Ovary (tissue), 9 donors: Measurements from ENCODE around the gene ETF1. TPM values are rescaled to one million over a fixed set of nuclear protein-coding genes. Genes with fewer than 3 reads are reported as not detected.

Experiments
- DNase-seq, 5 donors: peaks; one replicate each; pipeline ENCODE4 v3.0.0-alpha.2; 2019 to 2020
- H3K27ac ChIP-seq, 2 donors: fragments of 200-600 bp; one replicate each; pipeline versions ENCODE4 v1.5.1 to v1.8.0; 2019 to 2022
- H3K27me3 ChIP-seq: fragments of 200-600 bp; one replicate; pipeline ENCODE4 v1.8.0; 2022
- H3K36me3 ChIP-seq: fragments of 200-600 bp; sonication (generic); one replicate; pipeline ENCODE4 v1.5.1; 2019
- H3K4me1 ChIP-seq: one replicate; pipeline ENCODE4 v1.8.1; 2013; ENCODE audit warnings: mild to moderate bottlenecking, moderate library complexity; ENCODE audit not compliant: insufficient read depth
- H3K4me3 ChIP-seq: fragments of 200-600 bp; sonication (generic); one replicate; pipeline ENCODE4 v1.5.1; 2017
- H3K9me3 ChIP-seq, 2 donors: fragments of 200-600 bp in 1 of 2; sonication (generic) in 1 of 2; one replicate each; pipeline versions ENCODE4 v1.5.1 to v1.8.1; 2013 to 2019; ENCODE audit warnings: mild to moderate bottlenecking in 1 of 2, moderate library complexity in 1 of 2
- CTCF ChIP-seq, 3 donors: fragments of 450-650 bp in 2 of 3; fragments of 200-600 bp in 1 of 3; IDR thresholded peaks; one replicate each; pipeline versions ENCODE4 v1.5.1 to v1.8.0; 2016 to 2022; ENCODE audit warnings: antibody characterized with exemption in 3 of 3, mild to moderate bottlenecking in 1 of 3
- EP300 ChIP-seq: sonication (generic); formaldehyde crosslinking; IDR thresholded peaks from one replicate; pipeline ENCODE4 v1.6.1; 2017; ENCODE audit warnings: antibody characterized with exemption
- POLR2A ChIP-seq: fragments of 450-650 bp; IDR thresholded peaks from one replicate; pipeline ENCODE4 v1.6.1; 2017; ENCODE audit warnings: antibody characterized with exemption, mild to moderate bottlenecking, moderate library complexity
- WGBS, 3 donors: extraction: QIAGEN DNeasy Blood & Tissue Kit in 1 of 3; methylation state at CpG; one replicate each; pipeline versions ENCODE4 v1.1.5 to v1.1.7; 2013 to 2017; 5-methylcytosine and 5-hydroxymethylcytosine counted together
- intact Hi-C, 4 donors: fragments of 100-400 bp; cut with DNase I; formaldehyde crosslinking; loops; one replicate each; pipeline versions ENCODE4 v1.11.0 to v1.15.1; 2022 to 2023
- polyA plus RNA-seq, 2 donors: library from polyadenylated mRNA; stranded (reverse); fragments of 200-250 nt in 1 of 2; fragments of 350-450 nt in 1 of 2; fragmentation: Illumina TruSeq in 1 of 2; extraction: RNeasy Lipid Tissue Mini Kit (QIAGEN cat#74804) in 1 of 2; gene quantifications; one replicate each; pipeline ENCODE4 v1.2.3, GENCODE V29; 2013 to 2014
- total RNA-seq, 7 donors: library from RNA; depleted of rRNA in 2 of 7; stranded (reverse); fragments of >200 nt in 2 of 7; fragmentation: NEBNext Ultra II Directional in 3 of 7; extraction: Animal tissue kit (Norgen Biotek cat#: 25700) in 3 of 7; gene quantifications; one replicate each; pipeline versions ENCODE4 v1.1.0 to v1.2.4, GENCODE V29; 2016 to 2023
- donor health status: DM: no; HTN: no; CAD: no; lungs with moderate emphysema.
- donor health status: DM: no; HTN: no; CAD: no.
- donor health status: Bipolar disorder and iron deficiency.
- donor health status: DM: yes; HTN: yes; CAD: no.
- donor health status: DM: no; HTN: no; CAD: no.
- donor health status: DM: yes; HTN: yes; CAD: no.

Gene ETF1
- total and polyA plus RNA-seq, 9 donors, result 29.3 to 106 (median 68.3) TPM

- DNase-seq, result peak in 2 of 5 donors; percentile 65 to 80
- Histone ChIP-seq H3K4me3 (no peak overlapping the region), H3K27ac (no peak overlapping the region), H3K9me3 (no peaks in the 10 kb centered on the region), H3K36me3 (no peaks in the 10 kb centered on the region), H3K27me3 (no peaks in the 10 kb centered on the region), H3K4me1 (peaks cover 19% of the 10 kb centered on the region)
- WGBS, 3 donors, result 53 to 63% (median 60%) methylated on average over 8 of the region's 8 CpGs
- TF ChIP-seq EP300 (no peak), CTCF (IDR thresholded peaks at IDR 0.05) (no peak), POLR2A (no peak)
- intact Hi-C loops, result loop anchor here in 1 of 4 donors (10.0 kb wide), 1 partner anchor 795 kb away; no protein-coding TSS in a partner anchor
Observed at GRCh38 chr5:138469540-138470321, 73.3 kb downstream of the ETF1 start.

GRCh38 chr5:138468966-138469539 lies 74.0 kb downstream of the ETF1 start:
- Histone ChIP-seq H3K27ac (no peak overlapping the region), H3K27me3 (no peaks in the 10 kb centered on the region), H3K4me3 (no peak overlapping the region), H3K9me3 (no peaks in the 10 kb centered on the region), H3K36me3 (no peaks in the 10 kb centered on the region), H3K4me1 (peaks cover 19% of the 10 kb centered on the region)
- intact Hi-C loops, result loop anchor here in 1 of 4 donors (10.0 kb wide), 1 partner anchor 796 kb away; no protein-coding TSS in a partner anchor
- WGBS, 3 donors, result 67 to 86% (median 77%) methylated on average over 8 of the region's 8 CpGs
- no peak for DNase-seq
- TF ChIP-seq CTCF (IDR thresholded peaks at IDR 0.05) (peak in 1 of 3 donors; percentile 36), POLR2A (no peak)

- H3K4me3 ChIP-seq, result peak overlapping the region; percentile 50
- no peaks in the 10 kb centered on the region for H3K36me3 ChIP-seq
- H3K27ac ChIP-seq, result no peak overlapping the region
- H3K9me3 ChIP-seq, result no peaks in the 10 kb centered on the region
- DNase-seq, result peak in 1 of 5 donors; percentile 71
- intact Hi-C loops, result loop anchor here in 1 of 4 donors (10.0 kb wide), 1 partner anchor 796 kb away; no protein-coding TSS in a partner anchor
- no peak for TF ChIP-seq CTCF (IDR thresholded peaks at IDR 0.05)
- peak; percentile 8 for TF ChIP-seq POLR2A
- 79 to 87% (median 83%) methylated on average over 7 of the region's 7 CpGs for WGBS, 3 donors
- H3K27me3 ChIP-seq, result no peaks in the 10 kb centered on the region
- peaks cover 19% of the 10 kb centered on the region for H3K4me1 ChIP-seq
Observed at GRCh38 chr5:138468133-138468965, 74.7 kb downstream of the ETF1 start.

GRCh38 chr5:138467711-138468132 lies 75.3 kb downstream of the ETF1 start:
- H3K4me3 ChIP-seq, result peak overlapping the region; percentile 50
- whole genome bisulfite sequencing, 3 donors, result 85 to 88% (median 88%) methylated on average over 14 of the region's 14 CpGs
- no peak overlapping the region for H3K27ac ChIP-seq
- H3K4me1 ChIP-seq, result peaks cover 19% of the 10 kb centered on the region
- TF ChIP-seq POLR2A (no peak), CTCF (IDR thresholded peaks at IDR 0.05) (no peak), EP300 (no peak)
- intact Hi-C loops, result loop anchor here in 1 of 4 donors (10.0 kb wide), 1 partner anchor 797 kb away; no protein-coding TSS in a partner anchor
- H3K36me3 ChIP-seq, result no peaks in the 10 kb centered on the region
- no peaks in the 10 kb centered on the region for H3K27me3 ChIP-seq
- no peaks in the 10 kb centered on the region for H3K9me3 ChIP-seq
- peak in 1 of 5 donors; percentile 50 for DNase-seq
